NCI-H2081 treated with DMSO at 0.1 percent for 48 hours (cell line): ENCODE measurements around the gene OR56B1.
"Not testable (repeated sequence)": the region's sequence is repeated elsewhere in the genome, so short reads cannot be mapped to it uniquely, and the experiment has no call there.

Experiments used
- DNase-seq: peaks from one replicate; lab custom pipeline; 2025; lab: John Stamatoyannopoulos, UW

Gene OR56B1, protein sequence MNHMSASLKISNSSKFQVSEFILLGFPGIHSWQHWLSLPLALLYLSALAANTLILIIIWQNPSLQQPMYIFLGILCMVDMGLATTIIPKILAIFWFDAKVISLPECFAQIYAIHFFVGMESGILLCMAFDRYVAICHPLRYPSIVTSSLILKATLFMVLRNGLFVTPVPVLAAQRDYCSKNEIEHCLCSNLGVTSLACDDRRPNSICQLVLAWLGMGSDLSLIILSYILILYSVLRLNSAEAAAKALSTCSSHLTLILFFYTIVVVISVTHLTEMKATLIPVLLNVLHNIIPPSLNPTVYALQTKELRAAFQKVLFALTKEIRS

DNA sequence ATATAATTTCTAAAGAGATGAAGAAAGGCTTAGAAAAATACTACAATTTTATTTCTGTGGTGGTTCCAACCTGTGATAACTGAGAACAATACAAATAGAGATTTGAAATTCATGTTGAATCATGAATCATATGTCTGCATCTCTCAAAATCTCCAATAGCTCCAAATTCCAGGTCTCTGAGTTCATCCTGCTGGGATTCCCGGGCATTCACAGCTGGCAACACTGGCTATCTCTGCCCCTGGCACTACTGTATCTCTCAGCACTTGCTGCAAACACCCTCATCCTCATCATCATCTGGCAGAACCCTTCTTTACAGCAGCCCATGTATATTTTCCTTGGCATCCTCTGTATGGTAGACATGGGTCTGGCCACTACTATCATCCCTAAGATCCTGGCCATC is at the start of gene OR56B1:
TSS of gene OR56B1 (plus strand) at position 53 of the 400 bp plus-strand sequence. CDS start at position 122, 69 bp downstream.
- no peak for DNase-seq

GRCh38 chr11:5688482-5688881 is 47.8 kb upstream of the OR56B1 start:
- no peak for DNase-seq

- no peak for DNase-seq
Measured at GRCh38 chr11:5689551-5689983, 46.7 kb upstream of the OR56B1 start, which contains the start of gene TRIM22. Gene TRIM22, plus strand, starts transcription at chr11:5689790. Its CDS starts 6,443 bp downstream, at chr11:5696233.

- DNase-seq: no peak
Measured at GRCh38 chr11:5690216-5690615, 46.0 kb upstream of the OR56B1 start.

- DNase-seq: no peak
Measured at GRCh38 chr11:5690736-5691135, 45.5 kb upstream of the OR56B1 start.

DNA sequence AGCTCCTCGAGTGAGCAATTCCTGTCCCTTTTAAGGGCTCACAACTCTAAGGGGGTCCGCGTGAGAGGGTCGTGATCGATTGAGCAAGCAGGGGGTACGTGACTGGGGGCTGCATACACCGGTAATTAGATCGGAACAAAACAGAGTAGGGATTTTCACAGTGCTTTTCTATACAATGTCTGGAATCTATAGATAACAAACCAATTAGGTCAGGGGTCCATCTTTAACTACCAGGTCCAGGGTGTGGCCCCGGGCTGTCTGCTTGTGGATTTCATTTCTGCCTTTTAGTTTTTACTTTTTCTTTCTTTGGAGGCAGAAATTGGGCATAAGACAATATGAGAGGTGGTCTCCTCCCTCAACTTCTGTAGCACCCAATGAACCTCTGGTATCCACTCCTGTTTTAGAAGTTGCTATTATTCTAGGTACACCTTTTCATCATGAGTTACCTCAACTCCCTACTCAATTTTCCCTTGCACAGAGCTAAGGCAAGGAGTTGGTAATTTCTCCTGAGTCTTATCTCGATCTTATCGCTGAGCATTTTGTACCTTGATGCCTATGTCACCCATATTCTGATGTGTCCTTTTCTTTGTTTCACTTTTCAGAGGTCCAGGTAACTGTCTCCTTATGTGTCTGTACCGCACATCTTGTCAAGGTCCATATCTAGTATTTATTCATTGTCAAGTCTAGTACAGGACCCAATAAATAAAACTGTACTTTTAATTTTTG is 44.8 kb upstream of the OR56B1 start:
- not testable (repeated sequence) for DNase-seq

DNA sequence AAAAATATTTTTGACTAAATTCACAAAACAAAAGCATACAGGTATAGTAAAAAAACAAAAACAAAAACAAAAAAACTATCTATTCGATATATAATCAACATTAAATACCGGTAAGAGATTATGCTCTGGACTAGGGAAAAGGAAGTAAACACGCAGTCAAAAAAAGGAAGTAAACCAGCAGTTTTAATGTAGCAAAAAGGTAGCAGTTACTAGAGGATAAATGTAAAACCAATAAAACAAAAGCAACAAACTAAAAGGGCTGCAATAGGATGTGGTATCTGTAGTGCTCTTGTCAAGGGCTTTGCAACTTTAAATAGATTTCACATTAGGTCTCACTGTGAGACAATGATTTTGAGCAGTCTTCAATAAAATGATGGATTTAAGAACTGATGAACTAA is 44.3 kb upstream of the OR56B1 start:
- DNase-seq: no peak

GRCh38 chr11:5694642-5695041 is 41.6 kb upstream of the OR56B1 start:
- DNase-seq: no peak

- no peak for DNase-seq
Measured at GRCh38 chr11:5695580-5695979, 40.7 kb upstream of the OR56B1 start.

DNA sequence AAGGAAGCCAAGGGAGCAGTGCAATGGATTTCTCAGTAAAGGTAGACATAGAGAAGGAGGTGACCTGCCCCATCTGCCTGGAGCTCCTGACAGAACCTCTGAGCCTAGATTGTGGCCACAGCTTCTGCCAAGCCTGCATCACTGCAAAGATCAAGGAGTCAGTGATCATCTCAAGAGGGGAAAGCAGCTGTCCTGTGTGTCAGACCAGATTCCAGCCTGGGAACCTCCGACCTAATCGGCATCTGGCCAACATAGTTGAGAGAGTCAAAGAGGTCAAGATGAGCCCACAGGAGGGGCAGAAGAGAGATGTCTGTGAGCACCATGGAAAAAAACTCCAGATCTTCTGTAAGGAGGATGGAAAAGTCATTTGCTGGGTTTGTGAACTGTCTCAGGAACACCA is 40.0 kb upstream of the OR56B1 start:
- DNase-seq: no peak

- DNase-seq: no peak
Measured at GRCh38 chr11:5698281-5698680, 38.0 kb upstream of the OR56B1 start.

GRCh38 chr11:5700421-5701054 is 35.7 kb upstream of the OR56B1 start:
- no peak for DNase-seq

- no peak for DNase-seq
Measured at GRCh38 chr11:5701055-5701577, 35.1 kb upstream of the OR56B1 start.

DNA sequence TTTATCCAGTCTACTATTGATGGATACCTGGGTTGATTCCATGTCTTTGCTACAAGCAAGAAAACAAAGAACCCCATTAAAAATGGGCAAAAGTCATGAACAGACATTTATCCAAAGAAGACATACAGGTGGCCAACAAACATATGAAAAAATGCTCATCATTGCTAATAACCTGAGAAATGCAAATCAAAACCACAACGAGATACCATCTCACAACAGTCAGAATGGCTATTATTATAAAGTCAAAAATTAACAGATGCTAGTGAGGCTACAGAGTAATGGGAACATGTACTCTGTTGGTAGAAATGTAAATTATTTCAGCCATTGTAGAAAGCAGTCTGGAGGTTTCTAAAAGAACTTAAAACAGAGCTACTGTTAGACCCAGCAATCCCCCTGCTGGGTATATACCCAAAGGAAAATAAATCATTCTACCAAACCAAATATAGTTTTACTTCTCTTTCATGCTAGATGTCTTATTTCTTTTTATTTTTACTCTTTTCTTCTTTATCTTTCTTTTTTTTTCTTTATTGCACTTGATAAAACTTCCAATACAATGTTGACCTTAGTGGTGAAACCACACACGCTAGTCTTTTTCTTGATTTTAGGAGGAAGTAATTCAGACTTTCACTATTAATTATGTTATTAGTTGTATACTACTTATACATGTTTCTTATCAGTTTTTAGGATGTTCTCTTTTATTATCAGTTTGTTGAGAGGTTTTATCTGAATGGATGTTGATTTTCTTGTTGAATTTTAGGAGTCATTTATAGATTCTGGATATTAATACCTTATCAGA is 32.3 kb upstream of the OR56B1 start:
- no peak for DNase-seq

GRCh38 chr11:5705688-5706087 is 30.6 kb upstream of the OR56B1 start:
- DNase-seq: no peak

GRCh38 chr11:5712507-5712906 is 23.7 kb upstream of the OR56B1 start:
- no peak for DNase-seq

- no peak for DNase-seq
Measured at GRCh38 chr11:5713695-5714094, 22.6 kb upstream of the OR56B1 start.

GRCh38 chr11:5716518-5716917 is 19.7 kb upstream of the OR56B1 start:
- not testable (repeated sequence) for DNase-seq

DNA sequence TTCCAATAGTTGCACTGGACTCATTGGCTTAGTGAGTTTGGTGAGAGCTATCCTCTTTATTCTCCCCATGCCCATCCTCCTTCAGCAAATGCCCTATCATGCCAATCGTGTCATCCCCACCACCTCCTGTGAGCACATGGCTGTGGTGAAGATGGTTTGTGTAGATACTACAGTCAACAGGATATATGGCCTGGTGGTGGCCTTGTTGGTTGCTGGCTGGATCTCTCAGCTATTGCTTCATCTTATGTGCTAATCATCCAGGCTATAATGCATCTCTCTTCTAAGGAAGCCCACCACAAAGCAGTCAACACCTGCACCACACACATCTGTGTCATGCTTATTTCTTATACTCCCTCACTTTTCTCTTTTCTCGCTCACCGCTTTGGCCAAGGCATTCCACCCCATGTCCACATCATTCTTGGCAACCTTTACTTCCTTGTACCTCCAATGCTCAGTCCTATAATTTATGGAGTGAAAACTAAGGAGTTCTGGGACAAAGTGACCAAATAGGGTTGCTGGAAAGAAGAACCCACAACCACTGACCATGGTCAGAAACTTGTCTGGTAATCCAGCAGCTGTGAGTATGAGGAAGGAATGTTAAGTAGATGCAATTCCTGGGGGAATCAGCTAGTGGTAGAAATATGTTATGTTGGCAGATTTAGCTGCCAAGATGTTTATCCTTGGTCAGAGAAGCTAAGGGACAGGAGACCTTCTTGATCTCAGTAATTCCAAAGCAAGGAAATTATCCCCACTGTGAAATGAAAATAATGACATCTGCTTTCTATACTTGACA is 16.3 kb upstream of the OR56B1 start:
- no peak for DNase-seq

DNA sequence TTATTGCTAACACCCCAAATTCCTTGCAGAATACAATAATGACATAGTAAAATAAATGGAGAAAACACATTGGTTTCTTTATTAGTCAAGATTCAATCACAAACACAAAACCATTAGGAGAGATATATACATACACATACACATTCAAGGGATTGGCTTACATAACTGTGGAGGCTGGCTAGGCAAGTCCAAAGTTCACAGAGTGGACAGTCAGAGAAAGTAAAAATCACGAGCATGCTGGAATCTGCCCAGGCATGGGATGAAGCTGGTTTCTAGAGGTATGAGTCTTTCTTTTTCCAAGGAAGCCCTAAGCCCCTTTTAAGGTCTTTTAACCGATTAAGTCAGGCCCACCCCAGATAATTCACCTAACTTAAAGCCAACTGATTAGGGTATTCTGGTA is 13.6 kb upstream of the OR56B1 start:
- no peak for DNase-seq

DNA sequence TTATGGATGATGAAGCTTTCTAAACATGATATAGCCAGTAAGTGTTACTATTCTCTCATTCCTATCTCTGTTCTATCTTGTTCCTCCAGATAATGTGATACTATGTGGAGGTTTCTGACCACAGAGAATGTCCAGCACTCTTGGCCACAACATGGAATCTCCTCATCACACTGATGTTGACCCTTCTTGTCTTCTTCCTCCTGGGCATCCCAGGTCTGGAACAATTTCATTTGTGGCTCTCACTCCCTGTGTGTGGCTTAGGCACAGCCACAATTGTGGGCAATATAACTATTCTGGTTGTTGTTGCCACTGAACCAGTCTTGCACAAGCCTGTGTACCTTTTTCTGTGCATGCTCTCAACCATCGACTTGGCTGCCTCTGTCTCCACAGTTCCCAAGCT is 9.9 kb upstream of the OR56B1 start:
- DNase-seq: no peak
